Astrocyte (in vitro differentiated cells and primary cell): ENCODE results near the gene XCL2. TPM values are rescaled to one million over a fixed set of nuclear protein-coding genes. Genes with fewer than 3 reads are reported as not detected.

ENCODE experiments used
- DNase-seq: peaks from one replicate; pipeline ENCODE4 v3.0.0-alpha.2; 2010; ENCODE audit warnings: low read depth
- FAIRE-seq: peaks from 2 replicates; lab custom pipeline; 2011; peaks lifted over from hg19 to GRCh38; lab: Jason Lieb, UNC
- H2AFZ ChIP-seq: 2 replicates; pipeline ENCODE4 v1.6.0; 2012; ENCODE audit warnings: low read depth, low read length, inconsistent platforms
- H3K27ac ChIP-seq: 2 replicates; pipeline ENCODE4 v1.5.1; 2011; ENCODE audit warnings: low read depth, low read length, inconsistent platforms
- H3K27me3 ChIP-seq: 2 replicates; pipeline ENCODE4 v1.6.0; 2011; ENCODE audit warnings: low read length, inconsistent platforms; ENCODE audit not compliant: insufficient read depth
- H3K36me3 ChIP-seq: 2 replicates; pipeline ENCODE4 v1.5.1; 2011; ENCODE audit warnings: low read length, inconsistent platforms; ENCODE audit not compliant: insufficient read depth
- H3K4me1 ChIP-seq: 2 replicates; pipeline ENCODE4 v1.5.1; 2011; ENCODE audit warnings: low read length, inconsistent platforms; ENCODE audit not compliant: insufficient read depth
- H3K4me2 ChIP-seq: 2 replicates; pipeline ENCODE4 v1.6.0; 2012; ENCODE audit warnings: low read length, inconsistent platforms
- H3K4me3 ChIP-seq: 2 replicates; pipeline ENCODE4 v1.5.1; 2011; ENCODE audit warnings: low read depth, mild to moderate bottlenecking, low read length, inconsistent platforms; ENCODE audit not compliant: insufficient read depth
- H3K79me2 ChIP-seq: 2 replicates; pipeline ENCODE4 v1.6.0; 2012; ENCODE audit warnings: mild to moderate bottlenecking, low read length, inconsistent platforms; ENCODE audit not compliant: insufficient read depth
- H3K9ac ChIP-seq: 2 replicates; pipeline ENCODE4 v1.6.0; 2012; ENCODE audit warnings: mild to moderate bottlenecking, low read length, inconsistent platforms
- H3K9me3 ChIP-seq: 2 replicates; pipeline ENCODE4 v1.5.1; 2012; ENCODE audit warnings: low read depth, mild to moderate bottlenecking, low read length, inconsistent platforms; ENCODE audit not compliant: insufficient read depth
- H4K20me1 ChIP-seq: 2 replicates; pipeline ENCODE4 v1.6.0; 2012; ENCODE audit warnings: low read length, inconsistent platforms; ENCODE audit not compliant: insufficient read depth
- H3K27ac Mint-ChIP-seq: one replicate; pipeline ENCODE4 v1.8.0; 2021; ENCODE audit warnings: mild to moderate bottlenecking, mixed read lengths; ENCODE audit not compliant: unreplicated experiment
- H3K27me3 Mint-ChIP-seq: one replicate; pipeline ENCODE4 v1.8.0; 2021; ENCODE audit warnings: low read depth, mixed read lengths; ENCODE audit not compliant: unreplicated experiment
- H3K36me3 Mint-ChIP-seq: one replicate; pipeline ENCODE4 v1.8.0; 2021; ENCODE audit warnings: low read depth, mixed read lengths; ENCODE audit not compliant: unreplicated experiment
- H3K4me1 Mint-ChIP-seq: one replicate; pipeline ENCODE4 v1.8.0; 2021; ENCODE audit warnings: low read depth, mixed read lengths; ENCODE audit not compliant: unreplicated experiment
- H3K4me3 Mint-ChIP-seq: one replicate; pipeline ENCODE4 v1.8.0; 2021; ENCODE audit warnings: mild to moderate bottlenecking, moderate library complexity, mixed read lengths; ENCODE audit not compliant: unreplicated experiment
- H3K9me3 Mint-ChIP-seq: one replicate; pipeline ENCODE4 v1.8.0; 2021; ENCODE audit warnings: mild to moderate bottlenecking, mixed read lengths; ENCODE audit not compliant: unreplicated experiment
- CTCF ChIP-seq: IDR thresholded peaks from 2 replicates; pipeline ENCODE4 v1.5.1; 2011; ENCODE audit warnings: low read depth, mild to moderate bottlenecking, inconsistent platforms, low read length, moderate library complexity; ENCODE audit not compliant: insufficient read depth
- EZH2 ChIP-seq: IDR thresholded peaks from 2 replicates; pipeline ENCODE4 v1.6.1; 2012; ENCODE audit warnings: mild to moderate bottlenecking, low read length, inconsistent platforms; ENCODE audit not compliant: insufficient read depth
- total RNA-seq: library from RNA; stranded (reverse); gene quantifications from 2 replicates; pipeline ENCODE4 v1.2.1, GENCODE V29; 2021

Gene XCL2
- total RNA-seq, 1 donor from 2014 or later = not detected

GRCh38 chr1:168561989-168562388 lies 18.2 kb upstream of the XCL2 start:
- Histone ChIP-seq H3K79me2 (no peaks in the 10 kb centered on the region), H4K20me1 (no peaks in the 10 kb centered on the region), H3K4me3 (no peak overlapping the region), H3K4me2 (no peak overlapping the region), H3K4me1 (no peaks in the 10 kb centered on the region), H3K9me3 (no peaks in the 10 kb centered on the region), H3K27ac (no peak overlapping the region), H3K27me3 (no peaks in the 10 kb centered on the region), H3K36me3 (no peaks in the 10 kb centered on the region), H3K9ac (no peak overlapping the region), H2AFZ (no peak overlapping the region)
- no peak for TF ChIP-seq EZH2
- TF ChIP-seq CTCF = no peak
- DNase-seq (no peak), FAIRE-seq (no peak)
- Mint-ChIP-seq H3K9me3 (no peaks in the 10 kb centered on the region), H3K27me3 (peaks cover 7% of the 10 kb centered on the region), H3K27ac (no peak overlapping the region), H3K4me3 (no peak overlapping the region), H3K36me3 (no peaks in the 10 kb centered on the region), H3K4me1 (peaks cover 8% of the 10 kb centered on the region)

GRCh38 chr1:168560370-168560769 lies 16.6 kb upstream of the XCL2 start:
- Histone ChIP-seq H3K27ac (no peak overlapping the region), H2AFZ (no peak overlapping the region), H3K9me3 (no peaks in the 10 kb centered on the region), H4K20me1 (no peaks in the 10 kb centered on the region), H3K9ac (no peak overlapping the region), H3K36me3 (no peaks in the 10 kb centered on the region), H3K4me1 (no peaks in the 10 kb centered on the region), H3K4me2 (no peak overlapping the region), H3K79me2 (no peaks in the 10 kb centered on the region), H3K4me3 (no peak overlapping the region), H3K27me3 (no peaks in the 10 kb centered on the region)
- Mint-ChIP-seq H3K27ac (no peak overlapping the region), H3K4me1 (peaks cover 8% of the 10 kb centered on the region), H3K9me3 (no peaks in the 10 kb centered on the region), H3K36me3 (no peaks in the 10 kb centered on the region), H3K4me3 (no peak overlapping the region), H3K27me3 (peaks cover 7% of the 10 kb centered on the region)
- TF ChIP-seq CTCF (no peak), EZH2 (no peak)
- DNase-seq = no peak
- no peak for FAIRE-seq

GRCh38 chr1:168556647-168557046 lies 12.8 kb upstream of the XCL2 start:
- H3K79me2 ChIP-seq = no peaks in the 10 kb centered on the region
- no peak overlapping the region for H3K4me2 ChIP-seq
- no peaks in the 10 kb centered on the region for H4K20me1 ChIP-seq
- Mint-ChIP-seq H3K27me3 (peaks cover 7% of the 10 kb centered on the region), H3K4me3 (no peak overlapping the region), H3K4me1 (peaks cover 10% of the 10 kb centered on the region), H3K27ac (no peak overlapping the region), H3K9me3 (no peaks in the 10 kb centered on the region), H3K36me3 (no peaks in the 10 kb centered on the region)
- H3K4me1 ChIP-seq = no peaks in the 10 kb centered on the region
- H2AFZ ChIP-seq = no peak overlapping the region
- H3K27me3 ChIP-seq = no peaks in the 10 kb centered on the region
- no peak for TF ChIP-seq EZH2
- TF ChIP-seq CTCF = no peak
- no peak overlapping the region for H3K9ac ChIP-seq
- H3K9me3 ChIP-seq = no peaks in the 10 kb centered on the region
- DNase-seq (no peak), FAIRE-seq (no peak)
- no peak overlapping the region for H3K4me3 ChIP-seq
- no peaks in the 10 kb centered on the region for H3K36me3 ChIP-seq
- no peak overlapping the region for H3K27ac ChIP-seq
